Left lobe of liver (tissue), 2 donors: ENCODE results near the gene TNRC18. TPM values are rescaled to one million over a fixed set of nuclear protein-coding genes. Genes with fewer than 3 reads are reported as not detected.

Experiments used
- ATAC-seq: fragments of 200-7000 bp; cut with Tn5 transposase; one replicate; pipeline ENCODE4 v1.9.1; 2020; ENCODE audit warnings: mild to moderate bottlenecking, moderate library complexity
- DNase-seq: peaks from one replicate; pipeline ENCODE4 v3.0.0-alpha.2; 2020; ENCODE audit warnings: low spot score
- total RNA-seq: library from RNA; stranded (reverse); gene quantifications from one replicate; pipeline ENCODE4 v1.2.1, GENCODE V29; 2021
- donor health status: DM: no; HTN: no; CAD: no; lungs with moderate emphysema.
- donor health status: DM: no; HTN: yes; CAD: no.

The TNRC18 gene
- total RNA-seq, 1 donor from 2014 or later = 35.4 TPM

DNA sequence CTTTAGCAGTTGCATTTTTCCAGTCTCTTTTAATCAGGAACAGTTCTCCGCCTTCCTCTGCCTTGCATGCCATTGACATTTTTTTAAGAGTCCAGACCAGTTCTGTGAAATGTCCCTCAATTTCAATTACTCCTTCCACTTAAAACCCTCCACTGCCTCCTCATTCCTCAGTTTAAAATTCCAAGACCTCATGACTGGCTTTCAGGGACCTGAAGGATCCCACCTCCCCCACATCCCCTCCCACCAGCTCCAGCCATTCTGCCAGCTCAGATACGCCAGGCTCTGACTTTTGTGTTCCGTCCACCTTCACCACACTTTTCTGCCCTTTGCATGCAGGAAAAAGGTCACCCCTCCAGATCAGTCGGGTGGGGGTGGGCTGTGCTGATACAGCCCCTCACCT is 8.7 kb downstream of the TNRC18 start:
- ATAC-seq (no peak), DNase-seq (no peak)

DNA sequence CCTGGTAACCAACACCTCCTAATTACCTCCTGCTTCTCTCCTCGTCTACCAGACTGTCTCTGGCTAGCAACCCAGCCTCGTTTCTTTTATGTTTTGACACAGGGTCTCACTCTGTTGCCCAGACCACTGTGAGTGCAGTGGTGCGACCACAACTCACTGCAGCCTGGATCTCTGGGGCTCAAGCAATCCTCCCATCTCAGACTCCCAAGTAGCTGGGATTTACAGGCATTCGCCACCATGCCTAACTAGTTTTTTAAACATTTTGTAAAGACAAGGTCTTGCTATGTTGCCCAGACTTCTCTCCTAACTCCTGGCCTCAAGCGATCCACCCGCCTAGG is 10.2 kb downstream of the TNRC18 start:
- ATAC-seq = no peak
- DNase-seq = no peak

DNA sequence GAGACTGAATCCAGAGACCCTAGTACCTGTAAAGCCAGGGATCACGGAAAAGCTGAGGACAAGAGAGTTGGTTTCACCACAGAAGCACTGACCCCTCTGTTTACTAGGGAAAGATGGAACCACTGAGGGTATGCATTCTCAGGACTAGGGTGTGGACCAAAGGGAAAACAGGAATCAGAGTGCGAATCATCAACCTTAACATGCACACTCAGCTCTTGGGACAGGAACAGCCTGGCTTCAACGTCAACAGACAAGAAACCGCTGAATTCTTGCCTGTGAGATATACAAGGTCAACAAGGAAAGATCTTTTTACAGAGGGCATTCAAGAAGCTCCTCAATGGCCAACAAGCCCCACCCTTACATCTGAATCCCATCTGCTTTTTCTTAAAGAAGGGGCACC is 14.9 kb downstream of the TNRC18 start:
- peak; percentile 25 for ATAC-seq
- DNase-seq = no peak

DNA sequence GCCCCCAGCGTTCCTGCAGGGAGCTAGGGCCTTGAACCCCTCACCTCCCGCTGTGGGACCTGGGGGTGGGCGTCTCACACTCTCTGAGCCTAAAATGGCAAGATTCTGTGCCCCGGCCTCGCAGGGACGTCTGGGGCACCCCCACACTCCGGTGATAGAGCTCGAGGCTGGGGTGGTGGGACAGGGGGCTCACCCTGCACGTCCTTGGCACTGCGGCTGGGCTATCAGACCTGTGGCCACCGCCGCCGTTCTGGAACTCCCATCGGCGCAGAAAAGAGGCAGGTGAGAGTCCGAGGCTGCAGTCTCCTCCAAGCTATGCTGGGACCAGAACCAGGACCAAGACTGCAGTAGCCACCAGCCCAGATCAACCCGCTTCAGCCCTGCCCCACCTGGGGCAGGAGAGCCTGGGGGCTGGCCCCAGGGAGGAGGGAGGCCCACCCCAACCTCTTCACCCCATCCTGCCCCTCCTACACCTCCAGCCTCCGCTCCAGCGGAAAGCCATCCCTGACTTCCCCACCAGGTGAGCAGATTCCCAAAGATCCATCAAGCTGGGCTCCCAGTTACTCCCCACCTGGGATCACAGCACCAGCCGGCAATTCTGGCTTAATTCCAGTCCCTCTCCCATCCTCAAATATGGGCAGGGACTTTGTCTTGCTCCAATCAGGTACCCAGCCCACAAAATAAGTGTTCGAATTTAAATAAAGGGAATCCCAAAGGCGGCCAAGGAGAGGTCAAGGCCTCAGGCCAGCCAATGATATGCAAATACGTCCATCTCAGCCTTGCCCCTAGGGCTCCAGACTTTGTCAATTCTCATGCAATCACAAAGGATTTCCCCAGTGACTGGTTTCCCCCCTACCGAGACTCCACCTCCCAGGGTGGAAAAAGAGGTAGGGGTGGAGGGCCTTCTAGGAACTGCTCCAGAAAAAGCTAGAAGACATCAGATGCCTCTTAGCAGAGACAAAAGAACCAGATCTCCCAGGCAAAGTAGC is 16.4 kb downstream of the TNRC18 start:
- ATAC-seq (peak; percentile 13), DNase-seq (no peak)

DNA sequence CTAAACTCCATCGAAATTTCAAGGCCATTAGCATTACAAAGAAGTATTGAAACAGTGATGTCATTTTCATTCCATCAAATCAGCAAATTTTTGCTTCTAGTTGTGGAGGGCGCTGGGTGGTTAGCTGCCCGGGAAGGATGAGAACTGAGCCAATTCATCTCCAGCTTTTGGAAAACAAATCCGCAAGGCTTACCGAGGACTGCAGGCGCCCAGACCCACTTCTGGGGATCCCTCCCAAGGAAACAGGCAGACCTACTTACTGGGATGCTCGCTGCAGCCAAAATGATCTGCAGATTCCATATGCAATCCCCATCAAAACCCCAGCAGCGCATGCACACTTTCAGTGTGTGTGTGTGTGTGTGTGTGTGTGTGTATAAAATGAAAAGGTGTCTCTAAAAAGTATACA is 19.2 kb downstream of the TNRC18 start:
- no peak for DNase-seq

DNA sequence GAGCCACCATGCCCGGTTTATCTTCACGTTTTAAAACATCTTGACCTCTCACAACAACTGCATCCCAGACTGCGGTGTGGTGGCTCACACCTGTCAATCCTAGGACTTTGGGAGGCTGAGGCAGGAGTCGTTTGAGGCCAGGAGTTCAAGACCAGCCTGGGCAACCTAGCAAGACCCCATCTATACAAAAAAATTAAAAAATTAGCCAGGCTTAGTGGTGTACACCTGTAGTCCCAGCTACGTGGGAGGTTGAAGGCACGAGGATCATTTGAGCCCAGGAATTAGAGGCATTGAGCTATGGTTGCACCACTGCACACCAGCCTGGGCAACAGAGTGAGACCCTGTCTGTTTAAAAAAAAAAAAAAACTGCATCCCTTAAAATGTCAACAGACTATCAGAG is 20.2 kb downstream of the TNRC18 start:
- ATAC-seq (no peak), DNase-seq (no peak)

More for the DNA sequence above, 19.2 kb downstream of the TNRC18 start:
- ATAC-seq = no peak

DNA sequence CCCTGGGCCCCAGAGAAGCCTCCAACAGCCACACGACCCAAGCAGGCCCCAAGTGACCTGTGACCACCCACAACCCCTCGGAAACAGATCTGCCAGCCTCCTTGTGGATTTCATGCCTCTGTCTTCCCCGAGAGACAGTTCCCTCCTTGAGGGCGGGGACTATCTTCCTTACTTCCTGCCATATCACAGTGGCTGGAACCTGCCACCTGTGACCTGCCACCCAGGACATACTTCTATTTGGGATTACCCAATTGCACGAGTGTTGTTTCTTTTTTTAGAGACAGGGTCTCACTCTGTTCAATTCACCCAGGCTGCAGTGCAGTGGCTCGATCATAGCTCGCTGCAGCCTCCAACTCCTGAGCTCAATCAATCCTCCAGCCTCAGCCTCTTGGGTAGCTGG is 25.9 kb downstream of the TNRC18 start:
- DNase-seq = no peak
- ATAC-seq = peak; percentile 20

DNA sequence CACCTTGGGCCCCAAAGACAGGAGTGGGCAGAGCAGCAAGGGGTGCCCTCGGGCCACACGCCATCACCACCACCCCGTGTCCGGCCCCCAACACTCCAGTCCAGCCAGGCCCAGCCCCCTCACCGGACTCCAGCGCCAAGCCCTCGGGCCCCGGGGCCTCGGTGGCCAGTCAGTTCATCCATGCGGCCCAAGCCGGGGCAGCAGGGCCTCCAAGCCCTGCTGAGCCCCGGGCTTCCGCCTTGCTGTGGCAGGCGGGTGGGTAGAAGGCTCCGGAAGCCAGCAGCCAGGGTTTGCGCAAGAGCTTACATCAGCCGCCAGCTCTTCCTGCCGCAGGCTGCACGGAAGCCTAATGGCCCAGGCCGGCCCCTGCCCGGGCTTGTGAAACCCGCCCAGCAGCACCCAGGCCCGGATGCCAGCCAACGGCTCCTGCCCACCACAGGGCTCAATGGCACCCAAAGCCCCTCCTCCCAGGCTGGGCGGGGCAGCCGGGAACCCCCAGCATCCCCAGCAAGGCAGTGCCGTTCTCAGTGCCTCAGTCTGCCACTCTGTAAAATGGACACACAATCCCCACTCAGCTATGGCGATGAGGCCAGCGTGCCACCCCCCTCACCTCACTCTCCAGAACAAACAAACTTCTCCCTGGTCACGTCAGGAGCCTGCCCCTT is 26.5 kb downstream of the TNRC18 start:
- ATAC-seq (peak; percentile 94), DNase-seq (peak; percentile 92)

DNA sequence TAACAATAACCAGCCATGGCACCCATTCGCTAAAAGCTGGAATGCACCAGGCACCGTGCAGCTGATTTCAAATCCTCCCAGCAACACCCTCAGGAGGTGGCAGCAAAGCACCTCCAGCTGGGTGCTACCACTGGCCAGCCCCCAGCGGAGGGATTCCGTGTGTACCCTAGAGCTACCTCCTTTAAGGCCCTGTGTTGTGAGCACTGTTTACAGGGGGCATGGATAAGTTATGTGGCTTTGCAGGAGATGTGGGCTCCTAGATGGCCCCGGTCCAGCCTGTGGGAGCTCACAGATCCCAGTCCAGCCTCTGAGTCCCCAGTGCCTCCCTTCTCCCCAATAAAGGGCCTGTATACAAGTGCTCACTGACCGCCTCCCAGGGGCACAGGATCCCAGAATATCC is 27.1 kb downstream of the TNRC18 start:
- ATAC-seq (peak; percentile 64), DNase-seq (peak; percentile 58)

DNA sequence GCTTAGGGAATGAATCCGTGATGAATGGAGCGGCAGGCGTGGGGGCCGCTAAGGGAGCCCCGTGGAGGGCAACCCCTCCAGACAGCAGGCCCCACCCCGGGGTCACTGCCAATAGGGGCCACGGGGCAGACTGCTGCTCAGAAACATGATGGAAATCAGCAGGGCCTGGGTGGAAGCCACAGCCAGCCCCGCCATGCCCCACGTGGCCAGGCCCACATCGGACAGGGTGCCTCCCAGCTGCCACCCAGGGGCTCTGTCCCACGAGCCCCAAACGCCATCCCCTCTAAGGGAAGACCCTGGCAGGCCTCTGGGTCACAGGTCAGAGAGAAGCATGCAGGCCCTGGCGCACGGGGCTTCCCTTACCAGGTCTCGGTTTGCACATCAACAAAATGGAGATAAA is 28.4 kb downstream of the TNRC18 start:
- no peak for DNase-seq
- no peak for ATAC-seq

DNA sequence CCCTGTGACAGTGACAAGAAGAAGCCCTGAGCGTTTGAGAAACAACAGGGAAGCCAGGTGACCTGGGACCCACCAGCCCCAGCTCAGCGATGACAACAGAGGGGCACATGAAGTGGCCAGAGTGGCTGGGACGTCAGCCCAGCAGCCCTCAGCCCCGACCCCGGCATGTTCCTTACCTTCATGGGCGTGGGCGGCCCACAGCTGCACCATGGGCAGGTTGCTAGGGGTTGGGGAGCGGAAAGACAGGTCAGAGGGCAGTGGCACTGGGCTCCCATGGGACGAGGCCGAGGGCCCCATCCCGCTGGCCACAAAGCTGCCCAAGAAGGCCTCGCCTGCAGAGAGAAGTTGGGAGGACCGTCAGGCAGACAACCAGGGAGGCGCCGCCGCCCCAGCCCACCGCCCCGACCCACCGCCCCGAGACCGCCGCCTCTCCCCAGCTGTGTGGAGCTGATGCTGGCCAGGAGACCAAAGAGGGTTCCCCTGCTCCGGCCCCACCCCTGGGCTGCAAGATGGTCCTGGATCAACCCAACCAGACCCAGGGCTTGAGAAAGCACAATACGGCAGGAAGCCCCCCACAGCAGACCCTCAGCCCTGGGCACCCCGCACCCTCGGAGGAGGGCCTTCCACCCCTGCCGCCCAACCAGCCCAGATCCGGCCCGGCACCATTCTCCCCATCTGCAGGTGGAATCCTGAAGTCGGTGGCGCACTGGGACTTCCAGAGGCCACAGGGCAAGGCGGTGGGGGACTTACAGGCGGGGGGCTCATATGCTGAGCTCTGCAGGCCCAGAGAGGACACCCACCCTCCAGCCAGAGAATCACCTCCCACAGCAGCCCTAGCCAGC is 29.1 kb downstream of the TNRC18 start:
- ATAC-seq (no peak), DNase-seq (no peak)

DNA sequence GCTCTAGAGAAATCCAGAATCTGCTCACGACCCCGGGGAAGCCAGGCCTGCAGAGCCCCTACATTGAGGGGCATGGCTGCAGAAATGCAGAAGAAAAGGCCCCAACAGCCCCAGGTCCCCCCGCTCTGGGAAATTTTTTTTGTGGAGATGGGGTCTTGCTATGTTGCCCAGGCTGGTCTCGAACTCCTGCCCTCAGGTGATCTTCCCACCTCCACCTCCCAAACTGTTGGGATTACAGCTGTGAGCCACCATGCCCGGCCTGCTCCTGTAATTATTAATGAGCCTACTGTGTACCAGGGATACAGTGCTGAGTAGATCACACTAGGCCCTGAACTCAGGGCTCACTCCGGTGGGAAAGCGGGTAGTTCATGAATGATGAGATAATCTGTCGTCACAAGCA is 29.9 kb downstream of the TNRC18 start:
- DNase-seq (no peak), ATAC-seq (no peak)

DNA sequence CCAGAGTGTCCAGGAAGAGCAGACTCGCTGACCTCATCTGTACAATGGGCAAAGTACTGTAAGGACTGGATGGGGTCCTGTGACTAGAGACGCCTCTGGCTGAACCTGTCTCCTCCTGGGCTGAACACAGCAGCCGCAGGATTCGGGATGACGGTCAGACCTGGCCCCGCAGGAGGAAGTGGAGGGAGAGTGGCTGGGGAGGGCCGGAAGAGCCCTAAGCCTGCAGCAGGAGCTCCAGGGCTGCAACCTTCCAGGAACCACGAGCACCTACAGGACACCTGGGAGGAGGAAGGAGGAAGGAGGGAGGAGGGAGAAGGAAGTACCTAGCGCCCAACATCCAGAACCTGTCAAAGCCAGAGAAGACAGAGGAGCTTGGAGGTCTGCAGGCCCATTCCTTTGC is 30.3 kb downstream of the TNRC18 start:
- DNase-seq = no peak

DNA sequence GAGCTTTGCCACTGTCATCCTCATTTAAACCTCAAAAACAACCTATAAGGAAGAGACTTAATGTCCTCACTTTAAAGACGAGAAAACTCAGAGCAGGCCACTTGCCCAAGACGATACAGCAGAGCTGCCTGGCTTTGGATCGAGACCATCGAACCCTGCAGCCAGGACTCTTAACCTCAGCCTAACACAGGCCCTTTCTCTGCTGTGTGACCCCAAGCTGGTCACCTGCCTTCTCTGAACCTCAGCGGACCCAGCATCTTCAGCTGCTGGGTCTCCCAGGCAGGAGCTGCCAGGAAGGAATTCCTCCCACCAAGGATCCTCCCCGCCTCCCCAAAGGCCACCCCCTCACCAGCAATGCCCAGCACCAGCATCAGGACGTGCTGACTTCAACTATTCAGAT is 32.7 kb downstream of the TNRC18 start:
- DNase-seq (no peak), ATAC-seq (no peak)

More for the DNA sequence above, 30.3 kb downstream of the TNRC18 start:
- ATAC-seq = no peak

DNA sequence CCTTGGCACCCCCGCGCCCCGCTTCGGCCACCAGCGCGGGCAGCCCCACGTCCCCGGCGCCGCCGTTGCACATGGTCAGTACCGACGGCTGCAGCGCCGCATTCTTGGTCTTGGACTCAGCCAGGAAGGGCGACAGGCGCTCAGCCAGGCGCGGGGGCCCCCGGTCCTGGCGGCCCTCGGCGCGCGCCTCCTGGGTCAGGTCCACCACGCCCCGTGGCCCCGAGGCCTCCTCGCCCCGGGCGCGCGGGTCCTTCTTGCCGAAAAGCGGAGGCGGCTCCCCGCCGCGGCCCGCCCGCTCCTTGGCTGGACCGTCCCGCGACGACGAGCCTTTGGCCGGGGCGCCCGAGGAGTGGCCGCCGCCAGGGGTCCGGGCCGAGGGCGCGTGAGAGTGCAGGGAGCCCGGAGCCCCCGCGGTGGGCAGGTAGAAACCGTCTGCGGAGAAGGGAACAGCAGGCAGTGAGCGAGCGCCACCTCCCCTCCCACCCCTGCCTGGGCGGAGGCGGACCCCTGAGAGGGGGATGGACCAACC is 34.7 kb downstream of the TNRC18 start:
- DNase-seq = no peak
- ATAC-seq = no peak

DNA sequence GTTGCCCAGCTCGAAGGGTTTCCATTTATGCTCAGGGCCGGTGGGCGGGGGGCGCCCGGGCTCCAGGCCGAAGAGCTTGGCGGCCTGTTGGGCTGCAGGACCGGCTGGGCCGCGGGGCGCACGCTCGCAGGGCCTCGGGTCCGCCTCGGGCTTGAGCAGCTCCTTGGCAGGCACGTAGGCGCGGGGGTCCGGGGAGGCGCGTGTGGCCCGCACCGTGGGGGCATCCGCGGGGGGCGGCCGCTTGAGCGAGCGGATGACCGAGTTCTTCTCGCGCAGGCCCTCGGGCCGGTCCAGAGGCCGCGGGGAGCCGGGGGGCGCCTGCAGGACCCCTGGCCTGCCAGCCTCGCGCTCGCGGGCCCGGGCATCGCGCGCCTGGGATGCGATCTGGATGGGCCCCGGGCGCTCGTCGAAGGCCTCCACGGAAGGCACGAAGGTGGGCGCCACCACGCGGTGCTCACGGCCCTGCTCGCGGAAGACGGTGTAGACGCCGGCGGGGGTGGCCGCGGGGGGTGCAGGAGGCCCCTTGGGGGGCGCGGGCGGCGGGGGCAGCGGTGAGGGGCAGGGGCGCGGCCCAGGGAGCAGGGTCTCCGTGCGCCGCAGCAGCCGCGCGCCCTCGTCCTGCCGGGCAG is 35.2 kb downstream of the TNRC18 start:
- DNase-seq (no peak), ATAC-seq (no peak)

DNA sequence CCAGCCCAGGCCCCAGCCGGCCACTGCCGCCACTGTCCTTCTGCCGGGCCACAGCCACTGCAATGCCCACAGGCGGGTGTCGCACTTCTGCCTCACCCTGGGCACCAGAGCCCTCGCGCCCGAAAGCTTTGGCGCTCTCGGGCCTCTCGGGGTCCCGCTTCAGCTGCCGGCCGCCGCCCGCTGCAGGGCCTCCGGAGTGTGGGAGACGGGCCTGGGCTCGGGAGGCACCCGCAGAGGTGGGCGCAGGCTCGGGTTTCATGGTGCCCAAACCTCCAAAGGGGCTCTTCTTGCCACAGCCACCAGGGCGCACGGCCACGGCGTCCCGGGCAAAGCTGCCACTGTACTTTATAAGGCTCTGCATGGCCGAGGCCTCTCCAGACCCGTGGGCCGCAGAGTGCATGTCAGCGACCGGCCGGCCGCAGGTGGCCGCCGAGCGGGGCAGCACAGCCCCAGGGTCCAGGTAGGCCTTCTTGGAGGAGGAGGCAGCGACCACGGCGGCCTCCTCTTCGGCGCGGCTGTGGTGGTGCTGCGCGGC is 35.9 kb downstream of the TNRC18 start:
- ATAC-seq (no peak), DNase-seq (no peak)

DNA sequence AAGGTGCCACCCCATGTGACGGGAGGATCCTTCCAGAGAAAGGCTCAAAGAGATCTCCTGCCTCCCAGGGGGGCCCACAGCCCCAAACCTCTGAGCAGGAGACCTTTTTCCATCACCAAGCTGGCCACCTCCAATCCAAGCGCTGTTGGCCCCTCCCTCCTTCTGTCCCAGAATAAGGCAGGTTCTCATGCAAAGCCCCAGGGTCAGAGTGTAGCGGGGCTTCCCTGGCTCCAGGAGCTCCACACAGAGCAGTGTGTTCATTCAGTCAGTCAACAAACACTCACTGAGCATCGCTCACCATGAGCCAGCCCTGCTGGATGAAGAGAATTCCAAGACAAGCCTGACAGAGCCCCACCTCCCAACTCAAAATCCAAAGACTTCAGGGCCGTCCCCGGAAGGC is 39.0 kb downstream of the TNRC18 start:
- no peak for DNase-seq
- no peak for ATAC-seq

DNA sequence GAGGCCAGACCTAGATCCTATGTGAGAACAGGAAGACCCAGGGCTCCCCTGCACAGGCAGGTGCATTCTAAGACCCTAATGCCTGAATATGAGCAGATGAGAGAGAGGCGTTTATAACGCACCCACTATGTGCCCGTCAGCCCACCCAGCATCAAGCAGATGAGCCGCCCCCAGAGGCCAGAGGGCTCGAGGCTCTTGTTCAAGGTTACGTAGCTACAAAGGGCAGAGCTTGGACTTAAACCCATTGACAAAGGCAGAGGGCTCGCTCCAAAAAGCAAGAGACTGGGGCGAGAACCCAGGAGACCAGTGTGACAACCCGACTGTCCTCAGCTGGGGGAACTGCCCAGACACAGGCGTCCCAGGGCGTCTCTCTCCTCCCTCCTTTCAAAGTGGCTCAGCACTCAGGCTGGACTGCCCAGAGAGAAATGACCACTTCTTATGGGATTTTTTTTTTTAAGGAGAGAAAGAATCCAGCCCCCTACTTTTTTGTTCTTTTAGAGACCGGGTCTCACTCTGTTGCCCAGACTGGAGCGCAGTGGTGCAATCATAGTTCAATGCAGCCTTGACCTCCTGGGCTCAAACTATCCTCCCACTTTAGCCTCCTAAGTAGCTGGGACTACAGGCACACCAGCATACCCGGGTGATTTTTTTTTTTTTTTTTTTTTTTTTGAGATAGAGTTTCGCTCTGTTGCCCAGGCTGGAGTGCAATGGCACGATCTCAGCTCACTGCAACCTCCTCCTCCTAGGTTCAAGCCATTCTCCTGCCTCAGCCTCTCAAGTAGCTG is 40.1 kb downstream of the TNRC18 start:
- DNase-seq (no peak), ATAC-seq (no peak)
